Measurements from ENCODE around the gene TUNAR. TPM values are rescaled to one million over a fixed set of nuclear protein-coding genes. Genes with fewer than 3 reads are reported as not detected.
"Not testable (repeated sequence)": the region's sequence is repeated elsewhere in the genome, so short reads cannot be mapped to it uniquely, and the experiment has no call there.

Gene TUNAR
- total RNA-seq, 2 experiments from 2014 or later: not detected

GRCh38 chr14:95948558-95948981, 71.9 kb downstream of the TUNAR start:
- Mint-ChIP-seq H3K4me3 (no peak overlapping the region), H3K9me3 (no peaks in the 10 kb centered on the region), H3K27me3 (peaks cover 11% of the 10 kb centered on the region), H3K27ac (no peak overlapping the region), H3K36me3 (no peaks in the 10 kb centered on the region), H3K4me1 (no peaks in the 10 kb centered on the region)
- POLR2A ChIA-PET: no interaction called here
- ATAC-seq (ENCODE audit: low read depth) (no peak), DNase-seq (no peak)

- Mint-ChIP-seq H3K4me3 (no peak overlapping the region), H3K27me3 (peaks cover 10% of the 10 kb centered on the region), H3K27ac (no peak overlapping the region), H3K9me3 (no peaks in the 10 kb centered on the region), H3K36me3 (no peaks in the 10 kb centered on the region), H3K4me1 (no peaks in the 10 kb centered on the region)
- DNase-seq: no peak
- ATAC-seq (ENCODE audit: low read depth): no peak
- POLR2A ChIA-PET: no interaction called here
Measured at GRCh38 chr14:95951359-95951758, 74.7 kb downstream of the TUNAR start.

GRCh38 chr14:95953111-95953724, 76.6 kb downstream of the TUNAR start:
- no peaks in the 10 kb centered on the region for H3K9me3 Mint-ChIP-seq
- DNase-seq: no peak
- H3K4me1 Mint-ChIP-seq: no peaks in the 10 kb centered on the region
- peaks cover 3% of the 10 kb centered on the region for H3K27me3 Mint-ChIP-seq
- ATAC-seq (ENCODE audit: low read depth): no peak
- POLR2A ChIA-PET: no interaction called here
- H3K27ac Mint-ChIP-seq: no peak overlapping the region
- H3K36me3 Mint-ChIP-seq: no peaks in the 10 kb centered on the region
- H3K4me3 Mint-ChIP-seq: no peak overlapping the region

GRCh38 chr14:95956601-95957460, 80.2 kb downstream of the TUNAR start:
- H3K4me1 Mint-ChIP-seq: no peaks in the 10 kb centered on the region
- H3K4me3 Mint-ChIP-seq: no peak overlapping the region
- POLR2A ChIA-PET: no interaction called here
- no peaks in the 10 kb centered on the region for H3K9me3 Mint-ChIP-seq
- H3K27ac Mint-ChIP-seq: no peak overlapping the region
- ATAC-seq (ENCODE audit: low read depth) (no peak), DNase-seq (no peak)
- no peaks in the 10 kb centered on the region for H3K36me3 Mint-ChIP-seq
- no peaks in the 10 kb centered on the region for H3K27me3 Mint-ChIP-seq

- DNase-seq (no peak), ATAC-seq (ENCODE audit: low read depth) (no peak)
- POLR2A ChIA-PET: no interaction called here
- H3K27me3 Mint-ChIP-seq: no peaks in the 10 kb centered on the region
- H3K4me1 Mint-ChIP-seq: no peaks in the 10 kb centered on the region
- no peak overlapping the region for H3K27ac Mint-ChIP-seq
- H3K9me3 Mint-ChIP-seq: no peaks in the 10 kb centered on the region
- no peaks in the 10 kb centered on the region for H3K36me3 Mint-ChIP-seq
- no peak overlapping the region for H3K4me3 Mint-ChIP-seq
Measured at GRCh38 chr14:95958105-95958504, 81.5 kb downstream of the TUNAR start.

- no peaks in the 10 kb centered on the region for H3K4me1 Mint-ChIP-seq
- H3K27me3 Mint-ChIP-seq: no peaks in the 10 kb centered on the region
- DNase-seq (no peak), ATAC-seq (ENCODE audit: low read depth) (no peak)
- H3K27ac Mint-ChIP-seq: no peak overlapping the region
- no peaks in the 10 kb centered on the region for H3K36me3 Mint-ChIP-seq
- POLR2A ChIA-PET: no interaction called here
- H3K4me3 Mint-ChIP-seq: no peak overlapping the region
- no peaks in the 10 kb centered on the region for H3K9me3 Mint-ChIP-seq
Measured at GRCh38 chr14:95959317-95959716, 82.7 kb downstream of the TUNAR start.

GRCh38 chr14:95961481-95961880, 84.8 kb downstream of the TUNAR start:
- no peaks in the 10 kb centered on the region for H3K9me3 Mint-ChIP-seq
- DNase-seq (no peak), ATAC-seq (ENCODE audit: low read depth) (no peak)
- H3K4me1 Mint-ChIP-seq: no peaks in the 10 kb centered on the region
- POLR2A ChIA-PET: no interaction called here
- H3K27ac Mint-ChIP-seq: no peak overlapping the region
- H3K36me3 Mint-ChIP-seq: no peaks in the 10 kb centered on the region
- no peaks in the 10 kb centered on the region for H3K27me3 Mint-ChIP-seq
- H3K4me3 Mint-ChIP-seq: no peak overlapping the region

- no peaks in the 10 kb centered on the region for H3K27me3 Mint-ChIP-seq
- ATAC-seq (ENCODE audit: low read depth): no peak
- DNase-seq: no peak
- H3K36me3 Mint-ChIP-seq: no peaks in the 10 kb centered on the region
- no peaks in the 10 kb centered on the region for H3K9me3 Mint-ChIP-seq
- POLR2A ChIA-PET: no interaction called here
- no peaks in the 10 kb centered on the region for H3K4me1 Mint-ChIP-seq
- H3K27ac Mint-ChIP-seq: no peak overlapping the region
- no peak overlapping the region for H3K4me3 Mint-ChIP-seq
Measured at GRCh38 chr14:95964901-95965300, 88.3 kb downstream of the TUNAR start.

- H3K27me3 Mint-ChIP-seq; DNase-seq; H3K9me3 Mint-ChIP-seq; H3K4me1 Mint-ChIP-seq; H3K27ac Mint-ChIP-seq; POLR2A ChIA-PET; H3K36me3 Mint-ChIP-seq; ATAC-seq (ENCODE audit: low read depth); H3K4me3 Mint-ChIP-seq: not testable (repeated sequence)
Measured at GRCh38 chr14:95968048-95968447, 91.4 kb downstream of the TUNAR start.

Other genes with a start within 250 kb of the TUNAR start
- not detected for gene TCL1B, start 190.4 kb upstream of the TUNAR start, total RNA-seq
- gene TCL1A, start 162.7 kb upstream of the TUNAR start, total RNA-seq: under 1 TPM; 0.28 to 0.75 TPM
- gene C14orf132, start 162.5 kb downstream of the TUNAR start, total RNA-seq: 1 to 10 TPM; 1.7 to 2.1 TPM

Measured in activated naive CD8-positive, alpha-beta T cell treated with anti-CD3 and anti-CD28 coated beads, Interleukin-2, amount 10 ng/mL, durations not matched to agents 7 days and 5 days (primary cell).